ENCODE data around the gene ANO9.
"Not testable (repeated sequence)": the region's sequence is repeated elsewhere in the genome, so short reads cannot be mapped to it uniquely, and the experiment has no call there.

ANO9 gene

GRCh38 chr11:416757-417621 is 24.8 kb downstream of the ANO9 start:
- DNase-seq (ENCODE audit: low read depth in 1 of 2, low spot score in 1 of 2) = no peak

- no peak for DNase-seq (ENCODE audit: low read depth in 1 of 2, low spot score in 1 of 2)
These were observed 25.6 kb downstream of the ANO9 start for GRCh38 chr11:416051-416756.

DNA sequence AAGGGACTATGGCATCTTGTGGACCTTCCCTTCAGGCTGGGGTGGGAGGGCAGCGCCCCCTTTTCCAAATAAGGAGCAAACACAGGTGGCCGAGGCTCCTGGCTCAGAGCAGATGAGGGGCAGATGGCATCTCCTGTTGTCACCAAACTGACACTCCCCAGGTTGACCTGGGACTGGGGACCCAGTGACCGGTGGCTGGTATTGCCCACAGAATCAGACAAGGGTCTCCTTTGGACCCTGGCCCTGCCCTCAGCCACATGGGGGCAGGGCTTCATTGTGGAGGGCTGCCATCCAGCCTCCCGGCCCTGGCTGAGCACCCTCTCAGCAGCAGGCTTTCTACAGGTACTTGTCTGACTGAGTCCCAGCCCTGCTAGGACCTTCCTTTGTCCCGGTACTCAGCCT is 26.2 kb downstream of the ANO9 start:
- DNase-seq (ENCODE audit: low read depth in 1 of 2, low spot score in 1 of 2) = no peak

DNA sequence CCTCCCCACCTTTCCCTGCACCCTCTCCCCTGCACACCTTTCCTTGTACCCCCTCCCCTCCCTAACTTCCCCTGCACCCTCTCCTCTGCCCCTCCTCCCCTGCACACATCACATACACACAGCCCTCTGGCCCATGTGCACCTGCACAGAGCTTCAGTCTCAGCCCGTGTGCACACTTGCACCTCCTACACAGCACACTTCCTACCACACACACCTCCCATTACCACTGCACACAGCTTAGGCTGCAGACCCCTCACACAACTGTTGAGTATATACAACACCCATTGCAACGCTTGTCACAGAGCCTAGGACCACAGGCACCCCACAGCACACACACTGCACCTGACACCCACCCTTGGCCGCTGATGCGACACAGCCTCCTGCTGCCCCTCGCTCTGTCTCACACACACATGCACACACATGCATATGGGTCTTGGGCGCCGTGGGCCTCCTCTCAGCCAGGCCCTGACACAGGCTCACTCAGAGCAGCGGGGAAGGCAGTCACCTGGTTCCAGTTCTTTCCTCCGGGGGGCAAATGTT is 27.4 kb downstream of the ANO9 start:
- DNase-seq (ENCODE audit: low read depth in 1 of 2, low spot score in 1 of 2) = no peak

- DNase-seq (ENCODE audit: low read depth in 1 of 2, low spot score in 1 of 2) = no peak
These were observed 28.4 kb downstream of the ANO9 start for GRCh38 chr11:413120-414081.

DNA sequence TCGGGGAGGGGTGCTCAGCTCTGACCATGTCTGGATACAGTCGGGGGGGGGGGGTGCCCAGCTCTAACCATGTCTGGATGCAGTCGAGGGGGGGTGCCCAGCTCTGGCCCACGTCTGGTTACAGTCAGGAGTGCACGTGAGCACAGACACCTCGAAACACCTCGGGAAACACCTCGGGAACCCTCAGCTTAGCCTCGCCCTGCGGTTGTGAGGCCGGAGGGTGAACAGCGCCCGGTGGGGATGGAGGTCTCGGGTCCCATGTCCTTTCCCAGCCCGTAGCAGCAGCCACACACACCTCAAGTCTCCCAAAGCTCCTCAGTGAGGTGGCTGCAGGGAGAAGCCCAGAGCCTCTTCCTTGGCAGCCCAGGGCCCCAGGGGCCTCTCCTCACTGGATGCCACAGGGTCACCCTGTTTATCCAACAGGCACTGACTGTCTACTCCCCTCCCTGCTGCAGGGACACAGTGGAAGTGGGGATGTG is 29.1 kb downstream of the ANO9 start:
- DNase-seq (ENCODE audit: low read depth in 1 of 2, low spot score in 1 of 2) = no peak

DNA sequence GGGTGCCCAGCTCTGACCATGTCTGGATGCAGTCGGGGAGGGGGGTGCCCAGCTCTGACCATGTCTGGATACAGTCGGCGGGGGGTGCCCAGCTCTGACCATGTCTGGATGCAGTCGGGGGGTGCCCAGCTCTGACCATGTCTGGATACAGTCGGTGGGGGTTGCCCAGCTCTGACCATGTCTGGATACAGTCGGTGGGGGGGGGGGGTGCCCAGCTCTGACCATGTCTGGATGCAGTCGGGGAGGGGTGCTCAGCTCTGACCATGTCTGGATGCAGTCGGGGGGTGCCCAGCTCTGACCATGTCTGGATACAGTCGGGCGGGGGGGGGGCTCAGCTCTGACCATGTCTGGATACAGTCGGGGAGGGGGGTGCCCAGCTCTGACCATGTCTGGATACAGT is 30.3 kb downstream of the ANO9 start:
- DNase-seq (ENCODE audit: low read depth in 1 of 2, low spot score in 1 of 2) = not testable (repeated sequence)

DNA sequence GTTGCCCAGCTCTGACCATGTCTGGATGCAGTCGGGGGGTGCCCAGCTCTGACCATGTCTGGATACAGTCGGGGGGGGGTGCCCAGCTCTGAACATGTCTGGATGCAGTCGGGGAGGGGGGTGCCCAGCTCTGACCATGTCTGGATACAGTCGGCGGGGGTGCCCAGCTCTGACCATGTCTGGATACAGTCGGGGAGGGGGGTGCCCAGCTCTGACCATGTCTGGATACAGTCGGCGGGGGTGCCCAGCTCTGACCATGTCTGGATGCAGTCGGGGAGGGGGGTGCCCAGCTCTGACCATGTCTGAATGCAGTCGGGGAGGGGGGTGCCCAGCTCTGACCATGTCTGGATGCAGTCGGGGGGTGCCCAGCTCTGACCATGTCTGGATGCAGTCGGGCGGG is 31.1 kb downstream of the ANO9 start:
- DNase-seq (ENCODE audit: low read depth in 1 of 2, low spot score in 1 of 2) = not testable (repeated sequence)

DNA sequence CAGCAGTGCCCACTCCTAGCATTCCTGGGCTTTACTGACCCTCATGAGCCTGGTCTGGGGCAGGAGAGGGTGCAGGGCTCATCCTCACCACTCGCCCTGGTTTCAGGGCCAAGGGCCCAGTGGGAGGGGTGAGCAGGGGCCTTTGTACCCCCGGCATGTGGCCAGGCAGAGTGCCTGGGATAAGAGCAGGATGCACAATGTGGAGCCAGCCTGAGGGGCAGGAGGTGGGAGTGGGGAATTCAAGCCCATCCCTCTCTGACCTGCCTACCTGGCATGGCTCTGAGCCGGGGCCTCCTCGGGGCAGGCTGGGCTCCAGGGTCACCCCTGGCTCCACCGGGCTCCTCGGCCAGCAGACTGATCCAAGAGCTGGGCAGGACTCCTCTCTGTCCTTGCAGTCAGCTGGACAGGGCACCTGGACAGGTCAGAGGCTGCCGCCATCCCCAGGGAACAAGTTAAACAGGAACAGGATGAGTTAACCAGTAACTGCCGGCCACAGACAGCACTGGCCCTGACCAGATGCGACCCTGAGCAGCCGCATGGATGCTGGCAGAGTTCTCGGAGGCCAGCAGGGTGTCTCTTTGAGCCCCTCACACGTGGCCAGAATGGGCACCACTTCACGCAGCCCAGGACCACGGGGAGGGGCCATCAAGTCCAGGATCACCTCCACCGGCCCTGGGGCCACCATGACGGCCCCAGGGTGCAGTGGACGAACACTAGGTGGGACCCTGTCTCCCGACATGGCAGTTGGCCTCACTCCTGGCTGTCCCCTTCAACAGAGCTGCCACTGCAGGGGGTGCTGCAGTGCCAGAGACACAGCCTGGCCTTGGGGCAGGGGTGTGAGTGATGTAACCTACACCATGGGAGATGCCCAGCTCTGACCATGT is 32.0 kb downstream of the ANO9 start:
- no peak for DNase-seq (ENCODE audit: low read depth in 1 of 2, low spot score in 1 of 2)

- no peak for DNase-seq (ENCODE audit: low read depth in 1 of 2, low spot score in 1 of 2)
These were observed 32.7 kb downstream of the ANO9 start for GRCh38 chr11:409008-409599.

DNA sequence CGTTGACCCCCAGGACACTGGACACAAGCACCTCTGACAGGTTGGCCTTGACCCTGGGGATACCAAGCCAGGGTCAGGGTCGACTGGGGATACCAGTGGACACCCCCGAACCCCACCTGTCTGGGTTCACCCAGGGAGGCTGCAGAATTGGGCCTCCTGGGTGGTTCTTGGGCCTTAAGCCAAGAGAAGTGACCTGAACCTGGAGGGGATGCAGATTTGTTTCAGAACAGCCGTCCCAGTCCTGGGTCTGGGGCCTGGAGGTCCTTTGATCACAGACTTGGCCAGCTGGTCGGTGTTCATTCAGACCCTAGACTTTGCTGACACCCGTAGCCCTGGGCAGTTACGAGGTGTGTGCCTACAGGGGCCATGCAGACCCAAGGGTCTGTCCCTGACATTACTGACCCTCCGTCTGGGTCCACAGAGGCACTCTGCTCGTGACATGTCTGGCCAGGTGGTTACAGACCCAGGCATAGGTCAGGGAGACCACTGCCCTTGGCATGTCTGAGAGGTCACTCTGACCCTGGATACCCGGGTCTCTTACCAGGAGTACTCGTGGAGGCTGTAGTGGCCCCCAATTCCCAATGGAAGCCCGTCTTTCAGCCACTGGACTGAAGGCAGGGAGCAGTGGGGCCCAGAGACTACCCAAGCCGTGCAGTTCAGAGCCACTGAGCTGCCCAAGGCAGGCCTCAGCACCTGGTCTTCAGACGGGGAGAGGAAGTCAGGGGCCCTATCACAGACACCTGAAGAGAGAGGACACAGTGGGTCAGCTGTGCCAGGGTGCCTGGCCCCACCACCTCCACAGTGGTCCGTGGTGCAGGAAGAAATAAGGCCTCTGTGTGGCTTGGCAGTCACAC is 33.4 kb downstream of the ANO9 start:
- DNase-seq (ENCODE audit: low read depth in 1 of 2, low spot score in 1 of 2) = no peak

GRCh38 chr11:407651-408123 is 34.1 kb downstream of the ANO9 start:
- DNase-seq (ENCODE audit: low read depth in 1 of 2, low spot score in 1 of 2) = no peak

GRCh38 chr11:406796-407650 is 34.8 kb downstream of the ANO9 start:
- peak; percentile 77 to 85 for DNase-seq (ENCODE audit: low read depth in 1 of 2, low spot score in 1 of 2)

DNA sequence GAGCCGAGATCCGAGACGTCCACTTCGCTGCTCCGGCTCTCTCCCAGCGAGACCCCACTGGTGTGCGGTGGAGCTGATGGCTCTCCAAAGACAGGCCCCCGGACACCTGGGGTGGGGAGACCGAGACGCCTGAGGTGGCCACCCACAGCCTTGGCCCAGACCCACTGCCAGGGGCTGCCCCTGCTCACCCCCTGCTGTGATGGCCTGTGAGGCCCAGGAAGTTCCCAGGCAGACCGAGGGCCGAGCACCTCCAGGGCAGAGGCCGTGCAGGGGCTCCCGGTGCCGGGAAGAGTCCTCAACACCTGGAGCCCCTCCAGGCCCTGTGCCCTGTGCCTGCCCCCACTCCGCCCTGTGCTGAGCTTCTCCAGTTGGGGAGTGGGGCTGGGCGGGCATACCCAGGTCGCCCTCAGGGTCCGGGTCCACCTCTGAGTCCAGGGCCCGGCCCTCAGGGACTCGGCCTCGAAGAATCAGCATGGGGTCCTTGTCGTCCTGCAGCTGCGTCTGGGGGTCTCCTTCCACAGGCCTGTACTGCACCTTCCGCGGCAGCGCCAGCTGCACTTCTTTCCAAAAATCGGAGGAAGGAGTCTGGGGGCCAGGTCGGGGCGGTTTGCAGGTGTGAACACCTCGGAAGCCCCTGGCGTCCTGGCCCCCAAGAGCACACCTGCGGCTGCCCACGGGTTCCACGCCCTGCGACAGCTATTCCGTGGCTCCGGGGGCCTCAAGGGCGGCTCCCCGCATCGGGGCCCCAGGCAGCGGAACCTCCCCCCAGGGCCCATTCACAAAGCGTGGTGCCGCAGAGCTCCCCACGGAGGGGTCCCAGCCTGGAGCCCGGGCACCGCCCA is 35.6 kb downstream of the ANO9 start:
- DNase-seq (ENCODE audit: low read depth in 1 of 2, low spot score in 1 of 2) = no peak

DNA sequence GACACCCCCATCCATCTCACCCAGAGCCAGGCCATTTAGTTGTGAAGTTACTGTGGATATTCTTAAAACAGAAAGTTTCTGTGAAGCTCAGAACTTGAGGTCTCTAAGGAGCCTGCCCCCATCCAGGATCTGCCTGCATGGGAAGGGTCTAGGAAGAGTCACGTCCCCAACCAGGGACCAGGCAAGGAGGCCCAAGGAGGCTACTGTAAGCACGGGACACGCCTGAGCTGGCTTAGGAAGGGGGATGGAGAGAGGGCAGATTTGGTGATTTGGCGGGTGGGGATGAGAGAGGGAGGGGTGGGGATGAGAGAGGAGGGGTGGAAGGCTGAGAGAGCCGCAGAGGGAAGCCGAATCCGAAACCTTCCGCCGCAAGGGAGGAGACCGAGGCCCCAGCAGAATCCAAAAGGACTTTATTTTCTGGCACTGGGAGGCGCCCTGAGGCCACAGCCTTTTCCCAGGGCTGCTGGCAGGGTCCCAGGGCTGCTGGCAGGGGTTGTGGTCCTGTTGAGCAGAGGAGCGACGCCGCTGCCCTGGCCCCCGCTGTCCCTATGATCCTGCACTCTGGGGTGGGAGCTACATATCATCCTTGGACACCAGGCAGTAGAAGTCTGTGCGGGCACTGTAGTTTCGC is 36.4 kb downstream of the ANO9 start:
- DNase-seq (ENCODE audit: low read depth in 1 of 2, low spot score in 1 of 2) = no peak

DNA sequence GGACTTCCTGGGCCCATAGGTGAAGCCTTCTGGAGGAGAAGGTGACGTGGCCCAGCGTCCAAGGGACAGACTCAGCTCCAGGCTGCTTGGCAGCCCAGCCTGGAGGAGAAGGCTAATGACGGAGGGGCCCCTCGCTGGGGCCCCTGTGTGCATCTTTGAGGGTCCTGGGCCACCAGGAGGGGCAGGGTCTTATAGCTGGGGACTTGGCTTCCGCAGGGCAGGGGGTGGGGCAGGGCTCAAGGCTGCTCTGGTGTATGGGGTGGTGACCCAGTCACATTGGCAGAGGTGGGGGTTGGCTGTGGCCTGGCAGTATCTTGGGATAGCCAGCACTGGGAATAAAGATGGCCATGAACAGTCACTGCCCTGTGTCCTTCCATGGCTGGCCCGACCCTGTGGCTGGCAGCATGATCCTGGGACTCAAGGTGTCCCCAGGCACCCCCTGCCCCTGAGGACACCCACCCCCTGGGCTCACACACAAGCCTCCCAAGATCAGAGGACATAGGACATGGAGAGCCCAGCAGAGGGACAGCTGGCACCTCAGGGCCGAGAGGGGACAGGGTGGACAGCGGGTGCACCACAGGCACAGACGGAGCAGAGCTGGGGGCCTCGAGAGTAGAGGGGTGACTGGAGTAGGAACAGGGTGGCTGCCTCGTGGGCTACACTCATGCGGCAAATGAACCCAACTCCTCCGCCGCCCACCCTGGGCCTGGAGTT is 37.1 kb downstream of the ANO9 start:
- DNase-seq (ENCODE audit: low read depth in 1 of 2, low spot score in 1 of 2) = no peak

All from stimulated activated CD4-positive, alpha-beta T cell treated with anti-CD3 and anti-CD28 coated beads, Interleukin-15, amount 100 ng/mL, for 1 hour (primary cell).